ENCODE data around the gene NEDD4L.

The NEDD4L gene

DNA sequence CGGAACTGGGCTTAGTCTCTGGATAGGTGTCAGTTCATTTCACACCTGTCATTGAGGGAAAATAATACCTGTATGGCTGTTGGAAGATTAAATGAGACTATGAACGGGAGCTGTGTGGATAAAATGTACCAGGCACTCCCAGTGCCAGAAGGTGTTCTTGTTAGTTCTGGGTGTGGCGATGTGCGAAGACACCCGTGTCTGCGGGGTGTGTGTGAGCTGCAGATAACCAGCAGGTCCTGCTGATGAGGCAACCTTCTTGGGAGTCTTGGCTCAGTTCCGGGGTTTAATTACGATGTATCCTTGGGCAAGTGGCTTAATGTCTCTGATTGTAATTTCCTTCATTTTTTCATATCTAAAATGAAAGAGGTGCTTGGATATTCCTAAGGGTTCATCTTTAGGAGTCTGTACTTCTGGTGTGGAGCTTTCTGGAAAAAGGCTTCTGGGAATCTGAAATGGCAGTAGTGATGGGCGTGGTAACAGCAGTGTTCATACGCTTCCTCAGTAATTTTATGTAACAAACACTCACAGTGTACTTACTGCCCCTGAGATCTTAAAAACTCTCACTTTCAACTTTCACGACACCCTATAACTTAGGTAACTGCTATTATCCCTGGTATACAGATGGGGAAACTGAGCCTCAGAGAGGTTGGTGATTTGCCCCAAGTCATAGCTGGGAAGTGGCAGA, 35.0 kb downstream of the NEDD4L start:
- in situ Hi-C loops (cut with MboI; ENCODE audit: low pct_unique_long_range_greater_than_20kb, low sequenced_read_pairs), result no loop called here
- DNase-seq, result no peak

DNA sequence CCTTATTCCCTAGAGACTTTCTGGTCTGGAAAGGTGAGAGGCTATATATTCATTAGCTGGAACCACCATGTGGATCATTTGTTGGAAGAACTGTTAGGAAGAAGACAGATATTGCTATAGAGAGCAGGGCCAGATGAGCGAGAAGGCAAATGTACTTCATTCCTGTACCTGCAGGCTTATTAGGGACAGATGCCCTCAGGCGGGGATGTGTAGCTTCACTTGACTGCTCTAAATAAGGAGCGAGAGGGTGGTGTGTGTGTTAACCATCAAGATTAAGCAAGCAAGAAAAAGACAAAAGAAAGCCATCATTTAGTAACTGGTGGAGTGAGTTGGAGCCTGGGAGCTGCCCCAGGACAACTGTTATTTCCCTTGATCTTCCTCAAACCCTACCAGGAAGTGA, 36.4 kb downstream of the NEDD4L start:
- in situ Hi-C loops (cut with MboI; ENCODE audit: low pct_unique_long_range_greater_than_20kb, low sequenced_read_pairs), result no loop called here
- no peak for DNase-seq

DNA sequence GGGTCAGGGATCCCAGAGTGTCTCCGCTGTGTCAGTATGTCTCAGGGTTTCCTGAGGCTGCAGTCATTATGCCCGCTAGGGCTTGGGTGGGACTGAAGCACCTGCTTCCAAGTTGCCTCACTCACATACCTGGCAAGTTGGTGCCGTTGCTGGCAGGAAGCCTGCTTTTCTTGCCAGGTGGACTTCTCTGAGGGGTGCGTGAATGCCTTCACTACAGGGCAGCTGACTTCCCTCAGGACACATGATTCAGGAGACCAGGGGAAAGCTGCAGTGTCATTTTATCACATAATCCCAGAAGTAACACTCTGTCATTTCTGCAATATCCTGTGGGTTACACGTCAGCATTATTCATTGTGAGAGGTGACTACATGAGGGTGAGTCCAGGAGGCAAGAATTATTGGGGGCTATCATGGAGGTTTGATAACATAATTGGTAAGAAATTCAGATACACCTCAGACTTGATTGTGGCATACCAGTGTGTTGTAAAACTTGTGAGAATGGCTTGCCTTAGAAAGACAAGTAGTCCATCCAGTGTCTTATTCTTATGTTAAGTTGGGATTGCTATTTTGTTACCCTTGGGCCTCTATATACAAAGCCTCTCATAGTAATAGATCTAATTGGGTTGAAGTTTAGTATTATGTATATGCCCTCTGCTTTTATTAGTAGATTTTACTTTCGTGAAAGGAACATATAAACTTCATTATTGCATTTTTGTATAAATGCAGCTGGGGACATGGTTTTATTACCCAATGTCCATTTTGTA, 44.1 kb downstream of the NEDD4L start:
- no peak for DNase-seq
- in situ Hi-C loops (cut with MboI; ENCODE audit: low pct_unique_long_range_greater_than_20kb, low sequenced_read_pairs), result no loop called here

DNA sequence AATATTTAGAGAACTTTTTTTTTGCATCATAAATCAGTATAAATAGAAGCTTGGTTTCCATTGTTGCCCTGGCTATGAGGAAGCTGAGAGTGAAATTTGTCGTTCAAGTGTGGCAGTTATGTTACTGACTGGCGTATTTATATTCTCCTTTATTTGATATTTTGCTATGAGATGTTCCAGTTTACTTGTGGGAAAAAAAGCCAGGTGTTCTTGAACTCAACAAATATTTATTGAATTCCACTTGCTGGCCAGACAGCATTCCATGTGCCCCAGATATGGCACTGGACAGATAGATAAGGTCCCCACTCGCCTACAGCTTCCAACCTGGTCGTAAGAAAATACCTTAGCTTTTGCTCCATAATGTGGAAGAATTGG, 44.7 kb downstream of the NEDD4L start:
- no peak for DNase-seq
- in situ Hi-C loops (cut with MboI; ENCODE audit: low pct_unique_long_range_greater_than_20kb, low sequenced_read_pairs), result no loop called here

DNA sequence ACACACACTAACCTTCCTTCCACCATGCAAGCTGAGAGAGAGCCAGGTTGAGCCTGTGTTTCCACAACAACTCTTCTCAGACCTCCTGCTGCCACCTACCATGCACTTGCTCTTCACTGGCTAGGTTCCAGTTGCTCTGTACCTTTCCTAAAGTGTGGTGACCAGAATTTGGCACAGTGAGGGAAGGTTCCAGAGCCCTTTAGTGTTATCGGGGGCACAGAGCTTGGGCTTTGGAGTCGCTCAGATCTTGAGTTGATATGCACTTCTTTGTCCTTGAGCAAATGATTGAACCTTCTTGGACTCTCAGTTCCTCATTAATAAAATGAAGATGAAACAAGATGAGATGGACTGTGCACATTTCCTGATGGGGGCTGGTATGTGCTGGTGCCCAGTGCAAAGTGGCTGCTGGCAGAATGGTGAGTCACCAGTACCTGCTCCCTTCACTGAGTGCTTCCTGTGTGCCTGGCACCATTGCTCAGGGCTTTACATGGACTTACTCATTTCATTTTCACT, 47.1 kb downstream of the NEDD4L start:
- DNase-seq, result no peak
- in situ Hi-C loops (cut with MboI; ENCODE audit: low pct_unique_long_range_greater_than_20kb, low sequenced_read_pairs), result no loop called here

DNA sequence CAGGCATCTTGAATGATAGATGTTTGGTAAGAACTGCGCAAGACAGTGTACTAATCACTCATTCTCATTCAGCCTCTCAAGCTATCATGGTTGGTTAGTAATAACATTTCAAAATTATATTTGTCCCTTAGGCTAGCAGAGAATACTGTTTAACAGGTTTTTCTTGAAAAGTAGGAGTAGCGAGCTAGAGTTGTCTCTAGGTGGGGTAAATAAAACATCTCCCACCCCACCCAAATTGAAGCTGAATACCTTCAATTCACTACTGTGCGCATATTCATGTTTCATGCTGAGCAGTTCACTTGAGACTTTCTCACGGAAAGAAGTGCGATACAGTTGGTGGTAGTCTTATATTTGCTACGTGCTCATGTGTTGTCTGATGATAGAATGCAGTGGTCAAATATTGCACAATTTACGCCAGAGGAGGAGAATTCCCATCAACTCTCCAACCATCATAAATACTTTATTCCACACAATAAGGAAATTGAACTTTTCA, 49.3 kb downstream of the NEDD4L start:
- in situ Hi-C loops (cut with MboI; ENCODE audit: low pct_unique_long_range_greater_than_20kb, low sequenced_read_pairs), result no loop called here
- no peak for DNase-seq

DNA sequence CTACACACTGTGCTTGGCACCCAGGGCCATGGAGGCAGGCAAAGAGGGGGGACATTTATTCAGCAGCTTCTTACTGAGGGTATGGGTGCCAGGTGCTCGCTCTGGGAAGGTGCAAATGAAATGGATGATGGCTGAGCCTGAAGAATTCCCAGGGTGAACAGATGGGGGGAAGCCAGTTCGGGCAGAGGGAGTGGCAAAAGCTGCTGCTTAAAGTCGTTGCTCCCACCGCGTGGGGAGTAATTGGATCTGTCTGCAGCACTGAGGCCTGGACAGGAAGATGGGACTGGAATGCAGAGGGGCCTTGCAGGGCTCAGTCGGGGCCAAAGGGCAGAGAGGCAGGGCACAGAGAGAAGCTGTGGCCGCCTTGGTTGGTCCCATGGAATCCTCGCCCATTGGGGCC, 51.2 kb downstream of the NEDD4L start:
- in situ Hi-C loops (cut with MboI; ENCODE audit: low pct_unique_long_range_greater_than_20kb, low sequenced_read_pairs), result no loop called here
- DNase-seq, result no peak

DNA sequence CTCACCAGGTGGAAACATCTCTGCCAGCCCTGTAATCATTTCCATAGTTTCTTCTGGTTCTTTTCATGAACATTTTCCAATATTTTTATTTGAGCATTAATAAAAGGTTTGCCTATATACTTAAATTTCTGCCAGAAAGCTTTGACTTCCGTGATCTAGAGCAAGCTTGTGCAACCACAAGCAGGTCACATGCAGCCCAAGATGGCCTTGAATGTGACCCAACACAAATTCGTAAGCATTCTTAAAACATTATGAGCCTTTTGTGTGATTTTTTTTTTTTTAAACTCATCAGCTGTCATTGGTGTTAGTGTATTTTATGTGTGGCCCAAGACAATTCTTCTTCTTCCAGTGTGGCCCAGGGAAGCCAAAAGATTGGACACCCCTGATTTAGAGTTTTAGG, 51.6 kb downstream of the NEDD4L start:
- in situ Hi-C loops (cut with MboI; ENCODE audit: low pct_unique_long_range_greater_than_20kb, low sequenced_read_pairs), result no loop called here
- DNase-seq, result no peak

DNA sequence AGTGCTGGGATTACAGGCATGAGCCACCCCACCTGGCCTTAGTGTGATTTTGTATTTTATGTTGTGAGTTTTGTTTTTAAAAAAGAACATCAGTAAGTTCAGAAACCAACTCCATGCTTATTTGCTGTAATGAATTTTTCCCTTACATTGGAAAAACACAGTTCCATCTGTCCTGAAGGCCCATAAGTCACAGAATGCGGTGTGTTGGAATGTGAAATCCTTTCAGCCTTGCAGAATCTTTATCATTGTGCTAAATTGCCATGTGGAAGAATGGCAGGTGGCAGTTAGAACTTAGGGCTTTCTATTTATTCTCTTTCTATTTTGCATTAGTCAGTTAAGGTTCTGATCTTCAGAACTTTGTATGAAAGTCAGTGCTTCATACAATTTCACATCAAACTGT, 52.6 kb downstream of the NEDD4L start:
- in situ Hi-C loops (cut with MboI; ENCODE audit: low pct_unique_long_range_greater_than_20kb, low sequenced_read_pairs), result no loop called here

DNA sequence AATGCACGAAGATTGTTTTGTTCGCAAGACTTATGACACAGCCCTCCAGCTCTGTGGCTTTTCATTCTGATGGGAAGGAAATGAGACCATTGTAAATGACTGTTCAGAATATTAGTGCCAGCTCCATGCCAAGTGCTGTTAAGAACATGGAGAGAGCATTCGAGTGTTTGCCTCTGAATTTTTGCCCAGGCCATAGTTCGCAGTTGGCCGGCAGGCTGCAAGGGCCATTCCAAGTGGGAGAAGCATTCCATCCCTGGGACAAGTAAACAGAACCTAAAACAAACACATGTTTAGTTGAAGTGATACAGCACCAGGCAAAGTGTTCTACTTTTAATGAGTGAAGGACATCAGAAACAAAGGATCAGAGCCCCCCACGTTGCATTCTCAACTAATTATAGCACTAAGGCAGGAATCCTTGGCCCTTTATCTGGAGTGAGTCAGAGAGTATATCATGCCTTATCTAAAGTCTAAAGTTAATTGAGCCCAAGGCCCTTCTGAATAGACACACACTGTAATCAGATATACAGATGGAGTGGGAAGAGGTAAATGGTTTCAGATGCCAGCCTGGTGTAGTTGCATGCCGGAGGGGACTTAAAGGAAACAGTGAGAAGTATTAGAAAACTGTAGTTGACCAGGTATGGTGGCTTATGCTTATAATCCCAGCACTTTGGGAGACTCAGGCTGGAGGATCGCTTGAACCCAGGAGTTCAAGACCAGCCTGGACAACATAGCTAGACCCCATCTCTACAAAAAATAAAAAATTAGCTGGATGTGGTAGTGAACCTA, 53.3 kb downstream of the NEDD4L start:
- in situ Hi-C loops (cut with MboI; ENCODE audit: low pct_unique_long_range_greater_than_20kb, low sequenced_read_pairs), result no loop called here
- DNase-seq, result no peak

More for the DNA sequence above, 52.6 kb downstream of the NEDD4L start:
- no peak for DNase-seq

DNA sequence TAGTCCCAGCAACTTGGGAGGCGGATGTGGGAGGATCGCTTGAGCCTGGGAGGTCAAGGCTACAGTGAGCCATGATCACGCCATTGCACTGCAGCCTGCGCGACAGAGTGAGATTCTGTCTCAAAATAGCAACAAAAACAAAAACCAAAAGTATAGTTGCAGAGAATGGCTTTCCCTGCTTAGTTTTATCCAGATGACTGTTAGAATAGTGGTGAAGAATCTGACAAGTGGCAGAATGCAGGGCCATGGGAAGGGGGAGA, 53.8 kb downstream of the NEDD4L start:
- in situ Hi-C loops (cut with MboI; ENCODE audit: low pct_unique_long_range_greater_than_20kb, low sequenced_read_pairs), result no loop called here
- DNase-seq, result no peak

DNA sequence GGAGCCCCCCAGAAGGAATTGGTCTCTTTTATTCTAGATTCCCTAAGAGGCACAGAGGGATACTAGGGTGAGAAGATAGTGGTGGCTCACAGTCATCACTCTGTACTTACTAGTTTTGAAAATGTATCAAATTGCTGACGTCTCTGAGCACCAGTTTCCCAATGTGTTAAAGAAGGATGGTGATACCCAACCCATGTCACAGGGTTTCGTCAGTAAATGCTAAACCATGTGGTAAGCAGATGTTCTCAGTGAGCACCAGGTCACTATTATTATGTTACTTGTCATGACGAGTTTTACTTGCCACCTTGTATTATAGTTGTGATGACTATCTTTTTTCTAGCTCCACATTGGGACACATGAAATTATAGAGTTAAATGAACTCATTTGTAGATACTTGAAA, 54.7 kb downstream of the NEDD4L start:
- no peak for DNase-seq
- in situ Hi-C loops (cut with MboI; ENCODE audit: low pct_unique_long_range_greater_than_20kb, low sequenced_read_pairs), result no loop called here

DNA sequence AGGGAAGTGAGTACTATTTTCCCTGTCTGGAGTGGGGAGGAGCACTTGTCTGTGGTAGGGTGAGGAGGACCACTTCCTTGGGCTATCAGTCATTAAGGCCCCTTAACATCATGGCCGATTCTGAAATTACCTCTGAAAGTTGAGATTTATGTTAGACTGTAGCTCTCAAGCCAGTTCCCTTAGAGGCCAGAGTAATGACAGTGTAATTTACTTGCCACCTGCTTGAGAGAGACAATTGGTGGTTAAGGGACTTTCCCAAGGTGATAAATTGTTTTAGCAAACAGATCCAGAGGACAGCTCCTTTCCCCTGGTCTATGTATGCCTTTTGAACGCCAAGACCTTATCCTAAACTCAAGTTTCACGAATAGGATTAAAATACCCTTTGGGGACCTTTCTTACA, 56.1 kb downstream of the NEDD4L start:
- DNase-seq, result no peak
- in situ Hi-C loops (cut with MboI; ENCODE audit: low pct_unique_long_range_greater_than_20kb, low sequenced_read_pairs), result loop anchor here (25.0 kb wide), 1 partner anchor 213 kb away; no protein-coding TSS in a partner anchor

DNA sequence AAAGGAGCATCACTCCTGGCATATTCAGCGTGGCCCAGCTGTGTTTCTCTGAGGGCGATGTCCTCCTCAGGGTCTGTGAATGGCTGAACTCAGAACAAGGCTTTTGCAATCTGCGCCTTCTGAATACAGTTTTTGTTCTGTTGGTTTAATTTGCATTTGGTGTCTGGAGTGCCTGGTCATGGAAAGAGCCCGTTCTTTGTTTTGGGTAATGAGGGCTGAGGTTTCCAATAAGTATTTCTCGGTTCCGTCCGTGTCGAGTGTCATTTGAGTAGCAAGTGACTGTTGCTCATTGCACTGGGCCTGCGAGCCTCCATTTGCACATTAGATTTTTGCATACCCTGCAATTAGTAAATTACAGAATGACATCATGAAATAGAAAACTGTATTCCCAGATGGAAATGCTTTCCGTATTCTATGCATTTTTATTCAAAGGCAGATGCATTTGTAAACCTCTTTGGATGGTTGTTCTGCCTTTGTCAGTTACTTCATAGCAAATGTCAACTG, 57.3 kb downstream of the NEDD4L start:
- DNase-seq, result no peak
- in situ Hi-C loops (cut with MboI; ENCODE audit: low pct_unique_long_range_greater_than_20kb, low sequenced_read_pairs), result loop anchor here (25.0 kb wide), 1 partner anchor 214 kb away; no protein-coding TSS in a partner anchor

DNA sequence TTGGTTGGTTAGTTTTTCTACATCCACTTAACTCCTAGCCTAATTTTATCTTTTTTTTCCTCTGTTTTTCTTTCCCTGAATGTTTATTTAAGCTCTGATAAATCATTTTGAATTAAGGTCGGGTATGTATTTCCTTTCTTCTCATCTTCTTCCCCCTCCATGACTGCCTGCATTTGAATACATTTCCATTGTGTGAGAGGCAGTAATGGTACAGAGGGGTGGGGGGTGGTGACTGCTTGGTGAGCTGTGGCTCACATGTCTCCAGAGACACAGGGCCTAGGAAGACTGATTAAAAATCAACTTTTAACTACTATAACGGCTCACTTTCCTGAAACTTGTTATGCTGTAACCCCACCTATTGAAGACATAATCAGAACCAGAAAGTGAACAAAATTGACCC, 58.0 kb downstream of the NEDD4L start:
- DNase-seq, result no peak
- in situ Hi-C loops (cut with MboI; ENCODE audit: low pct_unique_long_range_greater_than_20kb, low sequenced_read_pairs), result loop anchor here (25.0 kb wide), 1 partner anchor 215 kb away; no protein-coding TSS in a partner anchor

DNA sequence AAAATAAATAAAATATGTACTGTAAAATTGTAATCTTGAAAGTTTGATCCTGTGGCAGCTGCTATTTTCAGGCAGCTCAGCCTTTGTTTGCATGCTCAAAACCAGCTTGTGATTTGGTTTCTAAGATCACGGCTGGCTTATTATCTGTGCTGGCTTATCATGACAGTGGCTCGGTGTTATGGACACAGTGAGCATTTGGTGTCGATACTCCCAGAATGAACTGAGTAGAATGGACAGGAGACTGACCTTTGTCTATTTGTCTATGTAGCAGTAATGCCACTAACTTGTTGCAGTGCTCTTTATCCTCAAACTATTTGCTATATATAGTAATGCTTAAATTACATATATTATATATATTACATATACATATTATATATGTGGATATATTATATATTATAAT, 58.8 kb downstream of the NEDD4L start:
- in situ Hi-C loops (cut with MboI; ENCODE audit: low pct_unique_long_range_greater_than_20kb, low sequenced_read_pairs), result loop anchor here (25.0 kb wide), 1 partner anchor 216 kb away; no protein-coding TSS in a partner anchor
- no peak for DNase-seq

DNA sequence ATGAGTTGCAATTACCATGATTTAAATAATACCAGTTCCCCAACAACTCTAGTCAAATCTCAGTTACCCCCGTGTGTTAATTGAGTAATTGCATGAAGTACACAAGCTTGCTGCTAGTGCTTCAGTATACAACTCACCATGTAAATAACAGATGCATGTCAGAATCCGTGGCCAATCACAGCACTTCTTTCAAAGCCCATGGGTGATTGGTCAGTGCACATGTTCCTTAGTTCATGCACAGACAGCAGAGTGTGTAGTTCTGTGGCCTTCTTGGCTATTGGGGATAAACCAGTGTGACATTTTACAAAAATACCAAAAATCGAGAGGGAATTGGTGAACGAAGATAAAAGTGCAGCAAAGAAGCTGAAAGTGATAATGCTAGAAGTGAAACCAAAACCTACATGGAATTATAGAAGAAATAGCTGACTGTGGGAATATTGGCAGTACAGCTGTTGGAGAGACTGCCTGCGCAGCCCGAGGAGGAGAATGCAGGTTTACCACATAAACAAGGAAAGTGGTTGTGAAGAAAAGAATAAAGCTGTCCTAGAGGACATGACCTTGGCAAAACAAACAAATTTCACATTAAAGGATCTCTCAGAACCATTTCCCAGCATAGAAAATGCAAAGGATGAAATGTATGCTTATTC, 59.4 kb downstream of the NEDD4L start:
- in situ Hi-C loops (cut with MboI; ENCODE audit: low pct_unique_long_range_greater_than_20kb, low sequenced_read_pairs), result loop anchor here (25.0 kb wide), 1 partner anchor 216 kb away; no protein-coding TSS in a partner anchor
- no peak for DNase-seq

DNA sequence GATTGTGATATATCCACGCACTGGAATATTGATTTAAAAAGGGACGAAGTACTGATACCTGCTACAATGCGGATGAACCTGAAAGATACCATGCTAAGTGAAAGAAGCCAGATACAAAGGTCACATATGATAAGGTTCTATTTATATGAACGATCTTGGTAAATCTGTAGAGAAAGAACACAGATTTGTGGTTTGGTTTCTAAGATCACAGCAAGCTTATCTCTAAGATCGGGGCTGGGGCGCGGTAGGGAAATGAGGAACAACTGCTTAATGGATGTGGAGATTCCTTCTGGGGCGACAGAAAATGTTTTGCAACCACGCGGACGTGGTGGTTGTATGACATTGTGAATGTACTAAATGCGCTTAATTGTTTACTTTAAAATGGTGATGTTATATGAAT, 60.1 kb downstream of the NEDD4L start:
- in situ Hi-C loops (cut with MboI; ENCODE audit: low pct_unique_long_range_greater_than_20kb, low sequenced_read_pairs), result loop anchor here (25.0 kb wide), 1 partner anchor 217 kb away; no protein-coding TSS in a partner anchor

More for the DNA sequence above, 60.1 kb downstream of the NEDD4L start:
- peak; percentile 57 for DNase-seq

All from KBM-7 (cell line).